ENCODE measurements around the gene C19orf47. TPM values are rescaled to one million over a fixed set of nuclear protein-coding genes. Genes with fewer than 3 reads are reported as not detected.

Gene C19orf47
- total RNA-seq, 1 experiment from 2014 or later, result 33.7 TPM

DNA sequence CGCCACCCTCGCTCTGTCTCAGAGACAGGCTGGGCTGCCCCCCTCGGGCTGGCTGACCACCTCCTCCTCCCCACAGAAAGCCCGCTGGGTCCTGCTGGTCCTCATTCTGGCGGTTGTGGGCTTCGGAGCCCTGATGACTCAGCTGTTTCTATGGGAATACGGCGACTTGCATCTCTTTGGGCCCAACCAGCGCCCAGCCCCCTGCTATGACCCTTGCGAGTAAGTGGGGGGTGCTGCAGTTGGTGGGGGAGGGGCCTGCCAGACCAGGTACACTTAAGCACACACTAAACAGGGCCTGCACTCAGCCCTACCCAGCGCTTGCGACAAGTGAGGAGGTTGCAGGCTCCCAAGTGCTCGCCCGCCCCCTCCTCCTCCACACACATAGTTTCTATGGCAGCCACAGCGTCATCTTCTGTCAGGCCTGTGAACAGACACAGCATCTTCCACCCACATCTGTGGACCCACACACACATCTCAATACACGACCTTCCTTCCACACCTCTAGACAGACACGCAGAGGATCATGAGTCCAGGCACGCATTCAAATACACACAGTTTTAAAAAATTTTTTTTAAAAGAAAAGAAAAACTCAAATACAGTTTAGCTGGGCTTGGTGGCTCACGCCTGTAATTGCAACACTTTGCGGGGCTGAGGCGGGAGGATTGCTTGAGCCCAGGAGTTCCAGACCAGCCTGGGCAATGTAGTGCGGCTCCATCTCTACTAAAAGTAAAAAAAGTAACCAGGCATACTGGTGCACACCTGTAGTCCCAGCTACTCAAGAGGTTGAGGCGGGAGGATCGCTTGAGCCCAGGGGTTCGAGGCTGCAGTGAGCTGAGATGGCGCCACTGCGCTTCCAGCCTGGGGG is 18.7 kb upstream of the C19orf47 start:
- peak overlapping the region; percentile 48 for H3K27ac ChIP-seq
- peaks cover 25% of the 10 kb centered on the region for H3K4me1 ChIP-seq
- DNase-seq, result peak; percentile 48 to 56
- peaks cover 11% of the 10 kb centered on the region for H3K36me3 ChIP-seq
- peak overlapping the region; percentile 52 for H3K4me3 ChIP-seq
- H3K9me3 ChIP-seq (replicated peaks), result no peaks in the 10 kb centered on the region
- no peaks in the 10 kb centered on the region for H3K27me3 ChIP-seq

GRCh38 chr19:40365613-40366401 is 17.6 kb upstream of the C19orf47 start:
- Histone ChIP-seq H3K9me3 (replicated peaks) (no peaks in the 10 kb centered on the region), H3K4me1 (peaks cover 30% of the 10 kb centered on the region), H3K36me3 (peaks cover 2% of the 10 kb centered on the region), H3K27ac (peak overlapping the region; percentile 48), H3K4me3 (peak overlapping the region; percentile 52), H3K27me3 (no peaks in the 10 kb centered on the region)
- DNase-seq, result peak; percentile 92 to 95

GRCh38 chr19:40365010-40365409 is 16.8 kb upstream of the C19orf47 start:
- Histone ChIP-seq H3K9me3 (replicated peaks) (no peaks in the 10 kb centered on the region), H3K36me3 (no peaks in the 10 kb centered on the region; the same call in 1 of the 2 replicates), H3K4me1 (peaks cover 36% of the 10 kb centered on the region), H3K27me3 (no peaks in the 10 kb centered on the region), H3K27ac (no peak overlapping the region), H3K4me3 (peak overlapping the region; percentile 52)
- DNase-seq, result no peak

DNA sequence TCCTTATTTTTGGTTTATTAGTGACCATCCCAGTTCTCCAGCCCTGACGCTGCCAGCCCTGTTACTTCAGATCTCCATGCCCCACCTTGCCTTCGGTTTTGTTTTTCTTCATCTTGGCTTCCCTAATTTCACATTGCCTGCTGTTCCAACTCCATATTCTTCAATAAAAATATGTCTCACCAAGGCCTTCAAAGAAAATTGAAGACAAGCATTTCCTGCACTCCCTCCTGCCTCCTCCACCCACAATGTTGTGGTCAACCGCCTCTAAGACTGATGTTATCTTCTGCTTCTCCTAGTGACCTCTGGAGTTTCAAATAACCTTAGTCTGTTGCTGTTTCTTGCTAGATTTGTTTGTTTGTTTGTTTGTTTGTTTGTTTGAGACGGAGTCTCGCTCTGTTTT is 14.9 kb upstream of the C19orf47 start:
- no peaks in the 10 kb centered on the region for H3K9me3 ChIP-seq (replicated peaks)
- peaks cover 34% of the 10 kb centered on the region for H3K4me1 ChIP-seq
- no peak for DNase-seq
- H3K27ac ChIP-seq, result no peak overlapping the region
- H3K4me3 ChIP-seq, result no peak overlapping the region
- H3K36me3 ChIP-seq, result no peaks in the 10 kb centered on the region
- no peaks in the 10 kb centered on the region for H3K27me3 ChIP-seq

- Histone ChIP-seq H3K4me3 (no peak overlapping the region), H3K36me3 (no peaks in the 10 kb centered on the region), H3K9me3 (replicated peaks) (no peaks in the 10 kb centered on the region), H3K27ac (no peak overlapping the region), H3K27me3 (no peaks in the 10 kb centered on the region), H3K4me1 (peaks cover 35% of the 10 kb centered on the region)
- DNase-seq, result no peak
These were observed 14.0 kb upstream of the C19orf47 start for GRCh38 chr19:40362160-40362559.

GRCh38 chr19:40360708-40361241 is 12.6 kb upstream of the C19orf47 start:
- Histone ChIP-seq H3K27me3 (no peaks in the 10 kb centered on the region), H3K4me1 (peaks cover 29% of the 10 kb centered on the region), H3K36me3 (no peaks in the 10 kb centered on the region), H3K4me3 (no peak overlapping the region), H3K27ac (peak overlapping the region; percentile 51), H3K9me3 (replicated peaks) (no peaks in the 10 kb centered on the region)
- DNase-seq, result peak; percentile 41 to 70

GRCh38 chr19:40360020-40360707 is 12.0 kb upstream of the C19orf47 start:
- Histone ChIP-seq H3K36me3 (no peaks in the 10 kb centered on the region), H3K9me3 (replicated peaks) (no peaks in the 10 kb centered on the region), H3K4me1 (peaks cover 29% of the 10 kb centered on the region), H3K4me3 (no peak overlapping the region), H3K27me3 (no peaks in the 10 kb centered on the region), H3K27ac (peak overlapping the region; percentile 51)
- peak; percentile 61 to 66 for DNase-seq

GRCh38 chr19:40358773-40359172 is 10.6 kb upstream of the C19orf47 start:
- Histone ChIP-seq H3K9me3 (replicated peaks) (no peaks in the 10 kb centered on the region), H3K36me3 (no peaks in the 10 kb centered on the region)
- no peak for DNase-seq

DNA sequence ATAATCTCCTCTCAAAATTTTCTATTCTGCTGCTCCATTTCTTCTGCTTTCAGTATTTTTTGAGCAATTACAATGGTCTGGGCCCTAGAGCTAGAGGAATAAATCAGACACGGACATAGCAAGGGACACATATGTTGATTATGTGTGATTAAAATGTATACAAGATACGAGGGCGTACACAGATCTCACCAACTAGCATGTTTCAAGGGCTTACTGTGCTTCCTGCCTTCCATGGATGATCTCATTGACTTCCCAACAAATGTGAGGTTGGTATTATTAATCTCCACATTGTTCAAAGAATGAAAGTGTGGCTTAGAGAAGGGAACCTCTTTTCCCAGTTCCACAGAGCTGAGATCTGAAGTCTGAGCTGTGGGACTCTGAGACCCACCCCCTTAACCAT is 9.4 kb upstream of the C19orf47 start:
- Histone ChIP-seq H3K9me3 (replicated peaks) (no peaks in the 10 kb centered on the region), H3K36me3 (no peaks in the 10 kb centered on the region), H3K27ac (peak overlapping the region; percentile 28), H3K4me3 (no peak overlapping the region), H3K4me1 (peaks cover 30% of the 10 kb centered on the region), H3K27me3 (no peaks in the 10 kb centered on the region)
- no peak for DNase-seq

More at GRCh38 chr19:40358773-40359172, 10.6 kb upstream of the C19orf47 start:
- Histone ChIP-seq H3K4me1 (peaks cover 29% of the 10 kb centered on the region), H3K27me3 (no peaks in the 10 kb centered on the region), H3K27ac (no peak overlapping the region), H3K4me3 (no peak overlapping the region)

DNA sequence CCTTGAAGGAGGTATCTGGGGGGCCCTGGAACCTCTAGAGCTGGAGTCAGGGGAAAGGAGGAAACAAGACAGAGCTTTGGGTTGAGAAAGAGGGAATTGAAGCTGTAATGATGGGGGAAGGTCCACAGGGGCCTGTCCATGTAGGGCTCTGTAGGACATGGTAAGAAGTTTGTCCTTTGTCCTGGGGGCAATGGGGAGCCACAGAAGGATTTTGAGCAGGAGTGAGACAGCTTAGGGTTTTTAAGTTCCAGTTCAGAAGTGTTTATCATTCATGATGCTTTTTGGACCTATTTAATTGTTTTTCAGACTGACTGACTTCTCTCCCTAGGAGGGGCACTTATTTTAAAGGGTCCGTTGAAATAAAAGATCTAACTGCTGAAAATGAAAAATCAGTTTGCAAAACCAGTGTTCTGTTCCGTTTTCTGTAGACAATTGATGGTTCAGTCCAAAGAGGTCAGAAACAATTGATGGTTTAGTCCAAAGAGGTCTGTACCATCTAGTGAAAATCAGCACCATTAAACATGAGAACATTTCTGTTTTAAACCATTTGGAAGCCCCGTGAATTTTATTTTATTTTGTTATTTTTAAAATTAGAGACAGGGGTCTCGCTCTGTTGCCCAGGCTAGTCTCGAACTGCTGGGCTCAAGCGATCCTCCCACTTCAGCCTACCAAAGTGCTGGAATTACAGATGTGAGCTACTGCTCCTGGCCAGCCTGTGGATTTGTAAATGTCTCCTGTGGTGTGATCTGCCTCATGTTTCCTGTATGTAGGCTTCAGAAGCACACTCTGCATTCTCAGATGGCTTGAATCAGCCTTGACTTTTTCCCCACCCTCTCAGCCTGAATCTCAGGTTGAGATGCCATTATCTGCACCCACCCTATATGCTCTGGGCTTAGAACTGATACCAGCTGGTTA is 8.7 kb upstream of the C19orf47 start:
- H3K27ac ChIP-seq, result peak overlapping the region; percentile 28

DNA sequence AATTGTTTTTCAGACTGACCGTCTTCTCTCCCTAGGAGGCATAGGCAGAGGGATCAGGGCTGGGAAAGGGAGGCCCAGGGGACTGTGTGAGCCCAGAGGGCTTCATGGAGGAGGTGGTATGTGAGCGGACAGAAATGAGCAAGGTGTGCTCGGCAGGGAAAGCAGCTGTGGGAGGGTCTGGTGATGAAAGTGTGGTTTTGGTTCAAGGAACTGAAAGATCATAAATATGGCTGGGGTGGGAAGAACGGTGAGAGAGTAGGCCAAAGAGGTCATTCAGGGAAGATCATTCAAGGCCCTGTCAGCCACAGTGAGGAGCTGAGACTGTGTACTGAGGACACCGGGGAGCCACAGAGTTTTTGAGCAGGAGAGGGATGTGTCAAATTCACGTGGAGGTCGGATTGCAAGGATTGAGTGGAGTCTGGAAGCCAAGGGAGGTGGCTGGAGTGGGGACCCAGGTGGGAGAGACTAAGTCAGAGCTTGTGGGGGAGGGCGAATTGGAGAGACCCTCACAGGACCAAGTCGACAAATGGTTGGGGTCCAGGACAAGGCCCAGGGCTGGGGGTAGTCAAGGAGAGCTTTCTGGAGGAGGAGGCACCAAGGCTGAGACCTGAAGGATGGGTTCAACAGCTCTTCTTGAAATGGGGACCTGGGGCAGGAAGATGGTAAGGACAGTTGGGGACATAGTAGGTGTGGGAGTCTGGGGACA is 7.9 kb upstream of the C19orf47 start:
- Histone ChIP-seq H3K9me3 (replicated peaks) (no peaks in the 10 kb centered on the region), H3K36me3 (no peaks in the 10 kb centered on the region), H3K4me3 (no peak overlapping the region), H3K27me3 (no peaks in the 10 kb centered on the region), H3K27ac (no peak overlapping the region), H3K4me1 (peaks cover 39% of the 10 kb centered on the region)
- DNase-seq, result no peak

More for the DNA sequence above, 8.7 kb upstream of the C19orf47 start:
- Histone ChIP-seq H3K9me3 (replicated peaks) (no peaks in the 10 kb centered on the region), H3K4me1 (peaks cover 37% of the 10 kb centered on the region), H3K27me3 (no peaks in the 10 kb centered on the region), H3K36me3 (no peaks in the 10 kb centered on the region), H3K4me3 (no peak overlapping the region)
- no peak for DNase-seq

DNA sequence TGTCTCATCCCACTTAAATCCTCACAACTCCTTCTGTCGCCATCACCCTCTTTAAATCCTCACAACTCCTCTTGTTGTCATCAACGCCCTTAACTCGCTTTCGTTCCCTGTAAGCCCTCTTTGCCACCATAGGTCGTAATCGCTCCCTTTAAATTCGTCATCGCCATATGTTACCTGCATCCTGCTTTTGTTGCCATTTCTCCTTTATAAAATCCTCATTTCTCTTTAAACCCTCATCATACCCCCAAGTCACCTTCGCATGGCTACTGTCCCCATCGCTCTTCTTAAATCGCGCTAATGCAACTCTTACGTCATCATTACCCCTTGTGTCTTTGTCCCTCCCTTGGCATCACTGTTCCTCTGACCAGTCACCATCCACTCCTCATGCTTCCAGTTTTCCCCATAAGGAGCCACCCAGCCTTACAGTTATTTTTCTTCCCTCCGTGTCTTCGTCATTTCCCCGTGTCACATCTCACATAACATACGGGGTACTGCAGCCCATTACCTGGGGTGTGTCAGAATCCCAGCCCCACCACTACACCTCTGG is 837 bp upstream of the C19orf47 start:
- H3K4me3 ChIP-seq, result peak overlapping the region; percentile 75
- DNase-seq, result peak in 1 of 2 experiments; percentile 60
- H3K36me3 ChIP-seq, result 0 out of 2 replicates have a peak, but pooled peaks cover 3% of the 10 kb centered on the region
- H3K4me1 ChIP-seq, result peaks cover 14% of the 10 kb centered on the region
- H3K27me3 ChIP-seq, result no peaks in the 10 kb centered on the region
- peak overlapping the region; percentile 19; the same call in 1 of the 2 replicates for H3K27ac ChIP-seq
- no peaks in the 10 kb centered on the region for H3K9me3 ChIP-seq (replicated peaks)

DNA sequence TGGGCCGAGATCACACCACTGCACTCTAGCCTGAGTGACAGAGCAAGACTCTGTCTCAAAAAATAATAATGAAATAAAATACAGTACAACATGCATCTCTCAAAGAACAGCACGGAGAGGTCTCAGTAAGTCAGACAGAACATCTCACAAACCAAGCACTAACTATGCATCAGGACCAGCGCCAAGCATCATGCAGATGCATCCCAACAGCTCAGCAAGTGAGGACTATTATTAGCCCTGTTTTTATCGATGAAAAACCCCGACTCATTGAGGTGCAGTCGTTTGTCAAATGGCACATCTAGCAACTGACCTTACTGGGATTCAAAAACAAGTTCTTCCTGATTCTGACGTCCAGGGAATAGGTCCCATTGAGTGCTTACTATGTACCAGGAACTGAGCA is 3.8 kb downstream of the C19orf47 start:
- Histone ChIP-seq H3K36me3 (peaks cover 12% of the 10 kb centered on the region), H3K27me3 (no peaks in the 10 kb centered on the region), H3K9me3 (replicated peaks) (no peaks in the 10 kb centered on the region), H3K4me1 (peaks cover 19% of the 10 kb centered on the region), H3K4me3 (no peak overlapping the region), H3K27ac (no peak overlapping the region)
- no peak for DNase-seq
